Fibroblast of mammary gland (primary cell): Measurements from ENCODE around the gene FGGY.
"Not testable (repeated sequence)": the region's sequence is repeated elsewhere in the genome, so short reads cannot be mapped to it uniquely, and the experiment has no call there.

Source experiments
- DNase-seq: peaks from one replicate; pipeline ENCODE4 v3.0.0-alpha.2; 2010; ENCODE audit warnings: low read depth
- H3K4me3 ChIP-seq: 2 replicates; pipeline ENCODE4 v1.5.1; 2011; ENCODE audit warnings: low read depth, mild to moderate bottlenecking, low read length, moderate library complexity; ENCODE audit not compliant: control insufficient read depth
- TF ChIP-seq, protein P1 (sequence below): conservative IDR thresholded peaks from 2 replicates; pipeline ENCODE4 v1.5.1; 2011; ENCODE audit warnings: low read depth, low read length, inconsistent platforms; ENCODE audit not compliant: control insufficient read depth, insufficient read depth

FGGY gene

GRCh38 chr1:59732214-59732955 lies 435.5 kb downstream of the FGGY start:
- H3K4me3 ChIP-seq = no peak overlapping the region
- TF ChIP-seq, protein P1, sequence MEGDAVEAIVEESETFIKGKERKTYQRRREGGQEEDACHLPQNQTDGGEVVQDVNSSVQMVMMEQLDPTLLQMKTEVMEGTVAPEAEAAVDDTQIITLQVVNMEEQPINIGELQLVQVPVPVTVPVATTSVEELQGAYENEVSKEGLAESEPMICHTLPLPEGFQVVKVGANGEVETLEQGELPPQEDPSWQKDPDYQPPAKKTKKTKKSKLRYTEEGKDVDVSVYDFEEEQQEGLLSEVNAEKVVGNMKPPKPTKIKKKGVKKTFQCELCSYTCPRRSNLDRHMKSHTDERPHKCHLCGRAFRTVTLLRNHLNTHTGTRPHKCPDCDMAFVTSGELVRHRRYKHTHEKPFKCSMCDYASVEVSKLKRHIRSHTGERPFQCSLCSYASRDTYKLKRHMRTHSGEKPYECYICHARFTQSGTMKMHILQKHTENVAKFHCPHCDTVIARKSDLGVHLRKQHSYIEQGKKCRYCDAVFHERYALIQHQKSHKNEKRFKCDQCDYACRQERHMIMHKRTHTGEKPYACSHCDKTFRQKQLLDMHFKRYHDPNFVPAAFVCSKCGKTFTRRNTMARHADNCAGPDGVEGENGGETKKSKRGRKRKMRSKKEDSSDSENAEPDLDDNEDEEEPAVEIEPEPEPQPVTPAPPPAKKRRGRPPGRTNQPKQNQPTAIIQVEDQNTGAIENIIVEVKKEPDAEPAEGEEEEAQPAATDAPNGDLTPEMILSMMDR = no peak
- no peak for DNase-seq

- DNase-seq = peak; percentile 25
- no peak overlapping the region for H3K4me3 ChIP-seq
- TF ChIP-seq, protein P1 = no peak
These were observed 436.7 kb downstream of the FGGY start for GRCh38 chr1:59733443-59734141.

- not testable (repeated sequence) for H3K4me3 ChIP-seq, DNase-seq
These were observed 439.0 kb downstream of the FGGY start for GRCh38 chr1:59735927-59736326.

GRCh38 chr1:59736744-59737143 lies 439.9 kb downstream of the FGGY start:
- no peak for DNase-seq
- H3K4me3 ChIP-seq = no peak overlapping the region
- TF ChIP-seq, protein P1 = no peak

GRCh38 chr1:59737638-59738037 lies 440.7 kb downstream of the FGGY start:
- no peak overlapping the region for H3K4me3 ChIP-seq
- TF ChIP-seq, protein P1 = no peak
- no peak for DNase-seq

DNA sequence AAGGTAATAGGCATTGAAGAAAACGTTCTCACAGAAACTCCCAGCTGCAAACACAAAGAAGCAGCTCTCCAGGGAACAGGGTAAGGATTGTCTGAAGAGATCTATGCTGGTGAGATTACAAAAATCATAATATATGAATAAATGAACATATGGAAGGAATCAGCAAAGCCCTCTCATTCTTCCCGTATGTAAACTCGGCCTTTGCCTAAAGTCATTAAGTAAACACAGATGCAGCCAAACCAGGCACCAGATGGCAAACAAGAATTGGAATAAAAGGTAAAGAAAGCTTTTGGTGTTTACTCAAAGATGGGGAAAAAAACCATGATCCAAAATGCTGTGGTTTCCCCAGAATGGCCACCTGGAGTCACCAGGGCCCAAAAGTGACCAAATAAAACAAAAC lies 441.3 kb downstream of the FGGY start:
- no peak overlapping the region for H3K4me3 ChIP-seq
- peak; percentile 94 for DNase-seq
- TF ChIP-seq, protein P1 = no peak

GRCh38 chr1:59738591-59739015 lies 441.7 kb downstream of the FGGY start:
- peak; percentile 75 for DNase-seq
- TF ChIP-seq, protein P1 = no peak
- H3K4me3 ChIP-seq = no peak overlapping the region
